Measurements from ENCODE around the gene ULK3. TPM values are rescaled to one million over a fixed set of nuclear protein-coding genes. Genes with fewer than 3 reads are reported as not detected.

Gene ULK3
- total RNA-seq, 1 donor from 2014 or later = 17.4 TPM

DNA sequence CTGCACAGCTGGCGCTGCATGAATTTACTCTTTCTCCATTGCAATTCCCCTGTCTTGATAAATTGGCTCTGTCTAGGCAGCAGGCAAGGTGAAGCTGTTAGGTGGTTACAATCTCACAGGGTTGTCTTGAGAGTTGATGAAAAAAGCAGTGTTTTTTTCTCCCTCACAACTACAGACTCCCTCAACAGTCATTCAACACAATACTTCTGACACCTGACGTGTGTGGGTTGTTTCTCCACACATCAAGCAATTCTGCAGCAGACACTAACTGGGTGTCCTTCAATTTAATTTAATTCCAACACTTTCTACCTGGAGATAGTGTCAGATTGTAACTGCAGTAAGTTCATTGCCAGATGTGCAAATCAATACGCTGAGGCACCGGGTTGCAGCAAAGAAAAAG, 35.3 kb upstream of the ULK3 start:
- no peaks in the 10 kb centered on the region for H3K36me3 ChIP-seq (ENCODE audit: control insufficient read depth, insufficient read depth, low read length)
- no peaks in the 10 kb centered on the region for H3K27me3 ChIP-seq (ENCODE audit: control insufficient read depth, insufficient read depth, low read length)
- TF ChIP-seq, protein P1, sequence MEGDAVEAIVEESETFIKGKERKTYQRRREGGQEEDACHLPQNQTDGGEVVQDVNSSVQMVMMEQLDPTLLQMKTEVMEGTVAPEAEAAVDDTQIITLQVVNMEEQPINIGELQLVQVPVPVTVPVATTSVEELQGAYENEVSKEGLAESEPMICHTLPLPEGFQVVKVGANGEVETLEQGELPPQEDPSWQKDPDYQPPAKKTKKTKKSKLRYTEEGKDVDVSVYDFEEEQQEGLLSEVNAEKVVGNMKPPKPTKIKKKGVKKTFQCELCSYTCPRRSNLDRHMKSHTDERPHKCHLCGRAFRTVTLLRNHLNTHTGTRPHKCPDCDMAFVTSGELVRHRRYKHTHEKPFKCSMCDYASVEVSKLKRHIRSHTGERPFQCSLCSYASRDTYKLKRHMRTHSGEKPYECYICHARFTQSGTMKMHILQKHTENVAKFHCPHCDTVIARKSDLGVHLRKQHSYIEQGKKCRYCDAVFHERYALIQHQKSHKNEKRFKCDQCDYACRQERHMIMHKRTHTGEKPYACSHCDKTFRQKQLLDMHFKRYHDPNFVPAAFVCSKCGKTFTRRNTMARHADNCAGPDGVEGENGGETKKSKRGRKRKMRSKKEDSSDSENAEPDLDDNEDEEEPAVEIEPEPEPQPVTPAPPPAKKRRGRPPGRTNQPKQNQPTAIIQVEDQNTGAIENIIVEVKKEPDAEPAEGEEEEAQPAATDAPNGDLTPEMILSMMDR (IDR thresholded peaks at IDR 0.05; ENCODE audit: insufficient read depth, low read length, severe bottlenecking) = no peak
- H3K4me3 ChIP-seq (ENCODE audit: low read depth, low read length) = no peak overlapping the region
- no peak for DNase-seq (ENCODE audit: low read depth)
- FAIRE-seq = no peak

DNA sequence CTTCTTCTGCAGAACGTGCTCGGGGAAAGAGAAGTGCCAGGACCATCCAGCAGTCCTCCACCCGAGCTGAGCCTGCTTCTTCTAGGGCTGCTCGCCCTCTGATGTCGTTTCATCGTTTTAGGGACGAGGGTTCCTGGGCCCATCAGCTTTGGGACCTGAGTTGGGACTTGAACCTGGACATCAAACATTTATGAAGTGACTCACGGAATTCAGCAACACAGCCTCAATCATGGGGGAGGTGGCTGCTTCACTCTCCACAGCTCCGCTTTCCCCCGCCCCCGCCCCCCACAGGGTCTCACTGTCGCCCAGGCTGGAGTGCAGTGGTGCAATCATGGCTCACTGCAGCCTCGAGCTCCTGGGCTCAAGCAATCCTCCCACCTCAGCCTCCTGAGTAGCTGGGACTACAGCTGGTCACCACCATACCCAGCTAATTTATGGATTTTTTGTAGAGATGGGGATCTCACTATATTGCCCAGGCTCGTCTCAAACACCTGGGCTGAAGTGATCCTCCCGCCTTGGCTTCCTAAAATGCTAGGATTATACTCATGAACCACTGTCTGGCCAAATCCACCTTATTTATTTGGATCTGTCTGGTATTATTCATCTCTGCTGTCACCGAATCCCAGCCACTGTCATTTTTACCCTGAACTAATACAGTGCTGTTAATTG, 30.9 kb upstream of the ULK3 start:
- H3K4me3 ChIP-seq (ENCODE audit: low read depth, low read length) = peak overlapping the region; percentile 73
- H3K27me3 ChIP-seq (ENCODE audit: control insufficient read depth, insufficient read depth, low read length) = no peaks in the 10 kb centered on the region
- H3K36me3 ChIP-seq (ENCODE audit: control insufficient read depth, insufficient read depth, low read length) = peaks cover 2% of the 10 kb centered on the region
- FAIRE-seq = no peak
- TF ChIP-seq, protein P1 (IDR thresholded peaks at IDR 0.05; ENCODE audit: insufficient read depth, low read length, severe bottlenecking) = no peak
- no peak for DNase-seq (ENCODE audit: low read depth)

- peak; percentile 89 for DNase-seq (ENCODE audit: low read depth)
- Histone ChIP-seq H3K27me3 (ENCODE audit: control insufficient read depth, insufficient read depth, low read length) (no peaks in the 10 kb centered on the region), H3K4me3 (ENCODE audit: low read depth, low read length) (peak within 1 kb of the TSS; percentile 73), H3K36me3 (ENCODE audit: control insufficient read depth, insufficient read depth, low read length) (peaks cover 2% of the 10 kb centered on the region)
- FAIRE-seq = no peak
- TF ChIP-seq, protein P1 (IDR thresholded peaks at IDR 0.05; ENCODE audit: insufficient read depth, low read length, severe bottlenecking) = no peak
These were observed 30.2 kb upstream of the ULK3 start, which contains the start of gene SCAMP2 for GRCh38 chr15:74873036-74873755. SCAMP2 (minus strand) TSS chr15:74873365; CDS start chr15:74873255, 110 bp downstream.

GRCh38 chr15:74872702-74873035, 29.7 kb upstream of the ULK3 start:
- H3K27me3 ChIP-seq (ENCODE audit: control insufficient read depth, insufficient read depth, low read length) = no peaks in the 10 kb centered on the region

GRCh38 chr15:74870436-74871215, 27.7 kb upstream of the ULK3 start:
- FAIRE-seq (no peak), DNase-seq (ENCODE audit: low read depth) (peak; percentile 47)
- Histone ChIP-seq H3K36me3 (ENCODE audit: control insufficient read depth, insufficient read depth, low read length) (peaks cover 4% of the 10 kb centered on the region), H3K4me3 (ENCODE audit: low read depth, low read length) (no peak overlapping the region), H3K27me3 (ENCODE audit: control insufficient read depth, insufficient read depth, low read length) (no peaks in the 10 kb centered on the region)
- TF ChIP-seq, protein P1 (IDR thresholded peaks at IDR 0.05; ENCODE audit: insufficient read depth, low read length, severe bottlenecking) = no peak

More at GRCh38 chr15:74872702-74873035, 29.7 kb upstream of the ULK3 start:
- Histone ChIP-seq H3K36me3 (ENCODE audit: control insufficient read depth, insufficient read depth, low read length) (peaks cover 3% of the 10 kb centered on the region), H3K4me3 (ENCODE audit: low read depth, low read length) (peak overlapping the region; percentile 73)
- FAIRE-seq = no peak
- no peak for DNase-seq (ENCODE audit: low read depth)
- TF ChIP-seq, protein P1 (IDR thresholded peaks at IDR 0.05; ENCODE audit: insufficient read depth, low read length, severe bottlenecking) = no peak

Measured in bronchial epithelial cell (primary cell).